Left colon (tissue), 2 donors: Measurements from ENCODE around the gene ZDHHC4. TPM values are rescaled to one million over a fixed set of nuclear protein-coding genes. Genes with fewer than 3 reads are reported as not detected.

ENCODE experiments used
- ATAC-seq: fragments of 200-7000 bp; cut with Tn5 transposase; one replicate; pipeline ENCODE4 v1.9.1; 2020; ENCODE audit warnings: mild to moderate bottlenecking, moderate library complexity
- DNase-seq, 2 donors: peaks; one replicate each; pipeline ENCODE4 v3.0.0-alpha.2; 2020
- intact Hi-C, 2 donors: fragments of 100-400 bp; cut with DNase I in 1 of 2; cut with micrococcal nuclease in 1 of 2; formaldehyde crosslinking; loops; one replicate each; pipeline versions ENCODE4 v1.11.2 to v1.14.0; 2022; cut with DNase I, micrococcal nuclease
- total RNA-seq, 2 donors: library from RNA; stranded (reverse); fragmentation: NEBNext Ultra II Directional; extraction: Animal tissue kit (Norgen Biotek cat#: 25700); gene quantifications; one replicate each; pipeline ENCODE4 v1.2.1, GENCODE V29; 2021
- donor health status: DM: no; HTN: no; CAD: no.
- donor health status: DM: yes; HTN: yes; CAD: no.

The ZDHHC4 gene
- total RNA-seq, 2 donors from 2014 or later: 37.6 to 51.1 TPM

DNA sequence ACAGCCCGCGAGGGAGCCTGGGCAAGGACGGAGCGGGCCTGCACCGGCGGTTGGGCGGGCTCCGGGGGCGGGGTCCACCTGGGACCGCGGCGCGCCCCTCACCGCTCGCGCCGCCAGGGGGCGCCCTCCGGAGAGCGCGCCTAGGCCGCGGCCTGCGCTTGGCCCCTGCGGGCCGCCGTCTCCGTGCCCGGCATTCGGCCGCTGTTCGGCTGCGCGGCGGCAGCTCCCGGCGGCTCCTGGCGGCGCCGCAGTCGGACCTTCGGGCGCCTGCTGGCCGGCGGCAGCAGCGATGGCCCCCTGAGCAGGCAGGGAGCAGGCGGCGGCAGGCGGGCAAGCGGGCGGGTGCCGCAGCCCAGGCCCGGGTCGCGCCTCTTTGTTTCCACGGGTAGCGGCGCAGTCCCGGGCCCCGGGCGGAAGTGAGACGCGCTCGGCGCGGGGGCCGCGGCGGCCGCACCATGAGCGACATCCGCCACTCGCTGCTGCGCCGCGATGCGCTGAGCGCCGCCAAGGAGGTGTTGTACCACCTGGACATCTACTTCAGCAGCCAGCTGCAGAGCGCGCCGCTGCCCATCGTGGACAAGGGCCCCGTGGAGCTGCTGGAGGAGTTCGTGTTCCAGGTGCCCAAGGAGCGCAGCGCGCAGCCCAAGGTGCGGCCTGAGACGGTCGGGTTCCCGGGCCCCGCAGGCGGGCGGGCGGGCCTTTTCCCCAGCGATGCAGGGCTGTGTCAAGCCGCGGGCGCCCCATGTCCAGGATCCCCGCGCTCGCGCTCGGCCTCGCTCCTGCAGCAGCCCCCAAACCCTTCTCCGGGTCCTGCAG is 12.8 kb downstream of the ZDHHC4 start, which contains the start of gene INTS15:
Gene INTS15, plus strand, starts transcription at position 193 of the 816 bp plus-strand sequence. Its CDS starts 263 bp downstream, at position 456.
- intact Hi-C loops: no loop called here
- ATAC-seq: peak; percentile 87

DNA sequence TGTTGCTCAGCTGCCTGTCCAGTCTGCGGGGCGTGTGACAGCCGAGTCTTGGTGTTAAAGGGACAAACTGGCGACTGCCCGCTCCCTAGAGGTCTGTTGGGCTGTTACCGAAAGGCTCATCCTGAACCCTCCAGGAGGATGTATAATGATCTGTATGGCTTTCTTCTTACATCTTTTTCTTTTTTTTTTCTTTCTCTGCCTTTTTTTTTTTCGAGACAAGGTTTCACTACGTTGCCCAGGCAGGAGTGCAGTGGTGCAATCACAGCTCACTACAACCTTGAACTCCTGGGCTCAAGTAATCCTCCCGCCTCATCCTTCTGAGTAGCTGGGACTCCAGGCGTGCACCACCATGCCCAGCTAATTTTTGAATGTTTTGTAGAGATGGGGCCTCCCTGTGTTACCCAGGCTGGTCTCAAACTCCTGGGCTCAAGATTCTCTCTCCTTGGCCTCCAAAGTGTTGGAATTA is 13.4 kb downstream of the ZDHHC4 start:
- ATAC-seq (peak; percentile 46), DNase-seq (no peak)
- intact Hi-C loops: no loop called here

More for the DNA sequence above, 12.8 kb downstream of the ZDHHC4 start, which contains the start of gene INTS15:
- peak; percentile 55 to 86 for DNase-seq

DNA sequence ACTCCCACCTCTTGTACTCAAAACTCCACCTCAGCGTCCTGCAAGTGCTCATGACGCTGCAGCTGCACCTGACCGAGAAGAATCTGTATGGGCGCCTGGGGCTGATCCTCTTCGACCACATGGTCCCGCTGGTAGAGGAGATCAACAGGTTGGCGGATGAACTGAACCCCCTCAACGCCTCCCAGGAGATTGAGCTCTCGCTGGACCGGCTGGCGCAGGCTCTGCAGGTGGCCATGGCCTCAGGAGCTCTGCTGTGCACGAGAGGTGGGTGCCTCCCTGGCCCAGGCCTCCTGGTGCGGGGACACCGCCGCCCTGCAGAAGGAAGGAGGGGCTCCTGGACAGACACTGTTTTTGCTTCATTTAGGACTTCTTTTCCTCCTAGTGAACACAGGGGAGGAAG is 22.8 kb downstream of the ZDHHC4 start:
- DNase-seq: no peak
- intact Hi-C loops: no loop called here
- no peak for ATAC-seq

DNA sequence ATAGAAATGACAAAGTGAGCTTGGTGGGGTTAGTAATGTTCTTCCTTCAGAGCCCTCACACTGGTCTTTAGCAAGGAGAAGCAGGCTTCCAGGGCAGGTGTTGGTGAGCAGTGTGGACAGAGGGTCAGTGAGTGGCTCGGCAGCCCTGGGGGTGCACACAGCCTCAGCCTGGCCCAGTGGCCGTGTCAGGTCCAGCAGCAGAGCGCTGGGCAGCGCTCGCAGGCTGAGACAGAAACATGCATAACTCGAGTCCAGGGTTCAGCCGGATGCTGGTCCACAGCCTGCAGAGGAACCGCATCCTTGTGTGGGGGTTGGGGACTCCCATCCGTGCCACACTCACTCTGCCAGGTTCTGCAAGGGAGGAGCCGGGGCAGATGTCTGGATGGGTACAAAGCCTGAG is 27.2 kb downstream of the ZDHHC4 start:
- no peak for DNase-seq
- no peak for ATAC-seq
- intact Hi-C loops: no loop called here

DNA sequence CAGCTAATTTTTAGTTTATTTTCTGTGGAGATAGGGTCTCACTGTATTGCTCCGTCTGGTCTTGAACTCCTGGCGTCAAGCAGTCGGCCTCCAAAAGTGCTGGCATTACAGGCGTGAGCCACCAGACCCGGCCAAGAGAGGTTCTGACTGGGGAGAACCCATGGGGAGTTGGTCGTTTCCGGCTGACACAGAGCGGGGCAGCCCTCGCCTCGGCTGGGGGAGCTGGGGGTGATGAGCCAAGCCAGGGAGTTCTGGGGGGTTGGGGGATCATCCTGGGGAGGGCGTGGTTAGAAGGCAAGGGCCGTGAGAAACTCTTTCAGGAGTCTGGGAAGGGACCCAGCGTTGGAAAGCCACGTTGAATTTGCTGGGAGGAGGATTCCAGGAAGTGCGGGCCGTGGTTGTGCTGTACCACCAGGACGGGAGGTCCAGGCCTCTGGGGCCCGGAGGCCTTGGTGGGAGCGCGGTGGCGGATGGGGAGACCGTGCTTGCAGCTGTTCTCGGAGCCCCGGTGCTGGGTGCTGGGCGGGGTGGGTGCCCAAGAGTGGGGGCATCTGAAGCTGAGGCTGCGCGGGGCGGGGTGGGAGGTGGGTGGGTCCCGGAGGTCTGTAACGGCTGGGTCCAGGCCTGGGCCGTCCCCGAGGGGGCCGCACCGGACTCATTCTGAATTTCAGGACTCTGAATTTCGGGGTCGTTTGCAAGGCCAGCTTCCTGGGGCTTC is 29.8 kb downstream of the ZDHHC4 start:
- intact Hi-C loops: no loop called here
- ATAC-seq (no peak), DNase-seq (no peak)

DNA sequence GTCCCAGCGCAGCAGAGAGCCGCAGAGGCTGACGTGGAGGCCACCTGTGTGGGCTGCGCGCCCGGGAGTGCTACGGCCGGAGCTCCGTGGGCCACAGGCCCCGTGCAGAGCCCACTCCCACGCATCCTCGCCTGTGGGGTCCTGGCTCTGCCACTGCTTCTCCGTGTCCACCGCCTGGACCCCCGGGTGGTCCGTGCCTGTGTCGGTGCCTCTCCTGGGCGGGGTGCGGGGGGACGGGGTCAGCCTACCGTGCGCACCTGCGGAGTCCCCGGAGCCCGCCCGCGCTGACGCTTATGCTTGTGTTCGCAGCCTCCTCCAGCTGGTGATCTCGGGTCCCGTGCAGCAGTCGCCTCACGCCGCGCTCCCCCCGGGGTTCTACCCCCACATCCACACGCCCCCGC is 30.4 kb downstream of the ZDHHC4 start:
- DNase-seq: no peak

DNA sequence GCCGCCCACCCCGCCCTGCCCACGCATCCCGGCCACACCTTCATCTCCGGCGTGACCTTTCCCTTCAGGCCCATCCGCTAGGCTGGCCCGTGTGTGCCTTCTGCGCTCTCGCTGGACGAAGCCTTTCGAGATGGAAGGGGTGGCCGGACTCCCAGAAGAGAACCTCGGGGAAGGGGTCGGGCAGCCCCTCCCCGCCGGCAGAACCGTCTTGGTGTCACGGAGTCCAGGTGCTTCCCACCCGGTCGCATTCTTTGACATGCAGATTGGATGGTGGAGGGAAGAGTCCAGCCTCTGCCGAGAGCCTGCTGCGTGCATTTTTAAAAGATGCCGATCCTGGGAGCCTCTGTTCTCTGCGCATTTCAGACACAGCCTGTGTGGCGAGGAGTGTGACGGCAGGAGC is 30.8 kb downstream of the ZDHHC4 start:
- intact Hi-C loops: no loop called here
- ATAC-seq (no peak), DNase-seq (no peak)

More for the DNA sequence above, 30.4 kb downstream of the ZDHHC4 start:
- intact Hi-C loops: no loop called here
- no peak for ATAC-seq

DNA sequence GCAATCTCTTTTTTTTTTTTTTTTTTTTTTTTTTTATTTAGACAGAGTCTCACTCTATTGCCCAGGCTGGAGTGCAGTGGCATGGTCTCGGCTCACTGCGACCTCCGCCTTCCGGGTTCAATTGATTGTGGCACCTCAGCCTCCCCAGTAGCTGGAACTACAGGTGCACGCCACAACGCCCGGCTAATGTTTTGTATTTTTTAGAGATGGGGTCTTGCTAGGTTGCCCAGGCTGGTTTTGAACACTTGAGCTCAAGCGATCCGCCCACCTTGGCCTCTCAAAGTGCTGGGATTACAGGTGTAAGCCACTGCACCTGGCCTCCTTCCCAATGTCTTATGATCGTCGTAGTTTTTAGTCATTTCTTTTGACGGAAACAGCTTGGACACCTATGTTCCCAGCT is 31.5 kb downstream of the ZDHHC4 start:
- intact Hi-C loops: no loop called here
- ATAC-seq: no peak

DNA sequence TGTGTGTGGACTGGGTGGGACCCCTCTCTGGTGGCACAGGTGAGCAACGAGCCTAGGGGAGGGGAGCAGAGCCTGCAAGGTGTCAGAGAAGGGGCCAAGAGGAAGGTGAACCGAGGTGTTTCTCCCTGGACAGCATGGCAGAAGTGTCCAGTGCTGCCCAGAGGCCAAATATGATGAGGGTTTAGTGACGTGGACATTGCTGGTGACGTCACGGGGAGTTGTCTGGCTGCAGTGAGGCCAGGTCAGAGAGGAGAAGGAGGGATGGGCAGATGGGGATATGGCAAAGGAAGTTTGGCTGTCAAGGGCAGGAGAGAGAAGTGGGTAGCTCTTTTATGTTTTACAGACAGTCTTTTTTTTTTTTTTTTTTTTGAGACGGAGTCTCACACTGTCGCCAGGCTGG is 35.6 kb downstream of the ZDHHC4 start:
- no peak for DNase-seq
- ATAC-seq: no peak
- intact Hi-C loops: no loop called here

More for the DNA sequence above, 31.5 kb downstream of the ZDHHC4 start:
- no peak for DNase-seq

DNA sequence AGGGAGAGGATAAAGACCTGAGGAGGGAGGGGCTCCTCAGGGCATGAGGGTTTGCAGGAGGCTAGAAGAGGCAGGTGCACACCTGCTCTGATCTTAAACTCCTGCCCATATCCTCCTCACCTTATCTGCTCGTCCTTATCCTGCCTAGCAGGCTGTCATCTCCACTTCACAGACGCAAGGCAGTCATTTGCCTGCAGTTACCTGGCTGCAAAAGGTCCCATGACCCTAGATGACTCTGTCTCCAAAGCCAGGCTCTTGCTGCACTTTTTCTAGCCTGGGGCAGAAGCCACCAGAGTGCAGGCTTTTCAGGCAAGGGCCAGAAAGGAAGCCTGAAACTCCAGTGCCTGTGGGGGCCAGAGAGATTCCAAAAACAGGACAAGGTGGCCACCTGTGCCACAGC is 36.5 kb downstream of the ZDHHC4 start:
- intact Hi-C loops: no loop called here
- no peak for DNase-seq
- ATAC-seq: no peak

DNA sequence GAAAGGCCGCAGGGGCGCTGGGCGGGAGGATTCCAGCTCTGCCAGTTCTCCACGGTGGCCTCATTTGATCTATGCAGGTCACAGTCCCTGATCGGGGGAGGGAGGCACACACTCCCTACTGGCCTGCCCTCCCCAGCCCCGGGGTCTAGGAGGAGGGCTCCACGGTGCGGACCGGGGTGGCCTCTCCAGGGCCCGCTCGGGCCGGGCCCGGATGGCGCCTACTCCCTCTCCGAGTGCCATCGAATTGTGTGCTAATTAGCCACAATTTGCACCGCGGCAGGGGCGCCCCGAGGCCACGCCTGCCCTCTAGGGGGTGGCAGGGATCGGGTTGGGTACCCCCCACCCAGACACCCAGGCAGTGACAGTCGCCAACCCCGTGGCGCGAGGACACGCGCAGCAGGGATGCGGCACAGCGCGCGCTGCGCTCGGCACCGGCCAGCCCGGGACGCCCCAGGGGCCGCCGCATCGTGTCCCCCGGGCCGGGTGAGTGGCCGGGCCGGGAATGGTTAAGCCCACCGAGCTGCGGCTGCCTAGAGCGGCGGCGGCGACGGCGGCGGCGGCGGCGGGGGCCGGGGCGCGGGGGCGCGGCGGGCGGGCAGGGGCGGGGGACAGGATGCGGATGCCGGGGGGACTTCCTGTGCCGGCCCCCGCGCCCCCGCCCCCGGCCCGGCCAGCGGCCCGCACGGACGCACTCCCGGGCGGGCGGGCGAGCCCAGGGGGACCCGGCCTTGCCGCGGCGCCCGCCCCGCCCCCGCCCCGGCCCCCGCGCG is 37.9 kb downstream of the ZDHHC4 start, which contains the start of gene ZNF853:
Gene ZNF853, plus strand, starts transcription at position 658 of the 770 bp plus-strand sequence. CDS start 565 bp downstream, outside the sequence.
- DNase-seq: no peak
- intact Hi-C loops: no loop called here
- no peak for ATAC-seq

DNA sequence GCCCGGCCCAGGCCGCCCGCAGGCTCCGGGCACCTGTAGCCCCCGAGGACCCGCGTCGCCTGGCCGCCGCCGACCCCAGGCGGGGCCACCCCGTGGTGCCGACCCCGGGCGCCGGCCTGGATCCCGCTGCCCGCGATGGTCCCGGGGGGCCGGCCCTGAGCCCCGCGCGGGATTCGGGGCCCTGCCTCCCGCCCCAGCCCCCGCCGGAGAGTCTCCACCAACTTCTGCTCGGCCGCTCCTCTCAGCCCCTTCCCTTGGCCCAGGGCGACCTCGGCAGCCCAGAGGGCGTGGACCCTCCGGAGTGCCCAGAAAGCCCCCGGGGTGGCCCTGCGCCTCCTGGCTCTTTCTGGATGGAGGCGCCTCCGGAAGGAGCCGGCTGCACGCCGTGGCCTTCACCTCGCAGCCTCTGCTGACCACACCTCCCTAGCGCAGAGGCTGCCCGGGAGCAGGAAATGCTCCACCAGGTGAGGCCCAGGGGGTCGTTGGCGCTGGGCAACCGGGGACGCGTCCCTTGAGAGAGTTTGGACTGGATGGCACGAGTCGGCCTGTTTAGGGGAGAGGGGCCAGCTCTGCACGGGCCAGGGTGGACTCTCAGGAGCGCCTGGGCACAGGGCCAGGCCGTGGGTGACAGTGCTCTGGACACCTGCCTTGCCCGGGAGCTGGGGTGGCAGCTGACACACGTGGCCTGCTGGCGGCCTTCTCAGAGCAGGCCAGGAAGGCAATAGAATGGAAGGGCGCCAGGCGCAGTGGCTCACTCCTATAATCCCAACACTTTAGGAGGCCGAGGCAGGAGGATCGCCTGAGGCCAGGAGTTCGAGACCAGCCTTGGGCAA is 38.7 kb downstream of the ZDHHC4 start:
- intact Hi-C loops: no loop called here
- ATAC-seq (peak; percentile 43), DNase-seq (peak in 1 of 2 donors; percentile 21)

DNA sequence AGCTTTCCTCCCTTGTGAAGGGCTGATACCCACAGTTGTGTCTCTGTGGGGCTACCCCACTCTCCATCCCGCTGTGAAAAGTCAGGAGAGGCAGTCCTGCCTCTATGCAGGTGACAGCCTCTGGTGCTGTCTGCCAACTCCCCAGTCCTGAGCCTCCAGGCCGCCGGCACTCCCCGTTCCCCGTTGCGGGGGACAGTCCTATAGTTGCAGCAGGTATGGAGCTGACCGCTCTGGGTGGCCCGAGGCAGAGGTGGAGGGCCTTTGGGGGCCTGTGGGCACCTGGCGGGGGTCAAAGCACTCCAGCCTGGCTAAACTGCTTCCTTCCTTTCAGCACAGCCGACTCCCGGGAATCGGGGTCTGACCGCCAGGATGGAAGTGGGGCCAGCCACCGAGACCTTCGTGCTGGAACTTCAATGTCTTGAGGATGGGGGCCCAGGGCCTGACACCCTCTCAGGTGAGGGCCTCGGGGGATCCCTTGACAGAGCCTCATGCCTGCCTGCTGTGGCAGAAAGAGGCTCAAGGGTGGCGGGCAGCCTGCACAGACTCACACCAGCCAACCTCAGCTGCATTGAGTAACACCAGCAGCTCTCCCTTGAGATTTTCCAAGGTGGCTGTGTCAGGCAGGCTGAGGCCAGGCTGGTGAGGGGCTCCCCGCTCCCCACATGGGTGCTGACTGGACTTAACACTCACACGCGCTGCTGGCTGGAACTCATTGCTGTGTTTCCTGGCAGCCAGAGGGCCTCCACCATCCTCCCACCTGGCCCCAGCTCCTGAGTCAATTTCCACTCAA is 39.8 kb downstream of the ZDHHC4 start:
- DNase-seq (no peak), ATAC-seq (no peak)
- intact Hi-C loops: no loop called here

DNA sequence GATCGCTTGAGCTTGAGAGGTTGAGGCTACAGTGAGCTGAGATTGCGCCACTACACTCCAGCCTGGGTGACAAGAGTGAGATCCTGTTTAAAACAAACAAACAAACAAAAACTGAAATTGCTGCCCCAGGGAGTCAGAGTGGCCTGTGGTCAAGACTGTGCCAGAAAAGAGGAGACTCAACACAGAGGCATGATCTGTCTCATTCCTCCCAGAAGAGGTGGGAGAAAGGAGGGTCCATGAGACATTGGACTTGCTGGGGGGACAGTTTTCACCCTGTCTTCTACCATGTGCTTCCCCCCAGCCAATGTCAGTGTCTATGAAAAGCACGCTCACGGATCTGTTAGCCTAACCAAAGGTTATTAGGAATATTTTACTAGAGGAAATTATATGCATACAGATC is 41.4 kb downstream of the ZDHHC4 start:
- no peak for ATAC-seq
- DNase-seq: no peak
- intact Hi-C loops: no loop called here

DNA sequence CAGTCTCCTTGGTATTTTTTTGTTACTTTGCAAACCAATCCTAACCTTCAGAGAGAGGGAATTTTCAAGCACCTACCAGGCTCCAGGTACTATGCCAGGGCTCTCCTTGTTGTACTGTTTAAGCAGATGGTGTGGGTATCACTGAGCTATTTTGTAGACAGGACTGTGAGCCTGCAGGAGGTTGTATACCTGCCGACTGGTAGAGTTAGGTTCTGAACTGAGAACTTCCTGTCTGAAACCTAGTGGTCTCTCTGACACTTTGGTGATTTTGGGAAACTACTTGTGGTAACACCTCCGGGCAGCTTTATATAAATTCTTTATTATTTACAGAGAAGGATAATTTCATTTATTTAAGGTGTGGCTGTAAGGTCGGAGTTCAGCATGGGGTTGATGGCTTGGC is 42.7 kb downstream of the ZDHHC4 start:
- intact Hi-C loops: no loop called here
- ATAC-seq (peak; percentile 60), DNase-seq (no peak)

DNA sequence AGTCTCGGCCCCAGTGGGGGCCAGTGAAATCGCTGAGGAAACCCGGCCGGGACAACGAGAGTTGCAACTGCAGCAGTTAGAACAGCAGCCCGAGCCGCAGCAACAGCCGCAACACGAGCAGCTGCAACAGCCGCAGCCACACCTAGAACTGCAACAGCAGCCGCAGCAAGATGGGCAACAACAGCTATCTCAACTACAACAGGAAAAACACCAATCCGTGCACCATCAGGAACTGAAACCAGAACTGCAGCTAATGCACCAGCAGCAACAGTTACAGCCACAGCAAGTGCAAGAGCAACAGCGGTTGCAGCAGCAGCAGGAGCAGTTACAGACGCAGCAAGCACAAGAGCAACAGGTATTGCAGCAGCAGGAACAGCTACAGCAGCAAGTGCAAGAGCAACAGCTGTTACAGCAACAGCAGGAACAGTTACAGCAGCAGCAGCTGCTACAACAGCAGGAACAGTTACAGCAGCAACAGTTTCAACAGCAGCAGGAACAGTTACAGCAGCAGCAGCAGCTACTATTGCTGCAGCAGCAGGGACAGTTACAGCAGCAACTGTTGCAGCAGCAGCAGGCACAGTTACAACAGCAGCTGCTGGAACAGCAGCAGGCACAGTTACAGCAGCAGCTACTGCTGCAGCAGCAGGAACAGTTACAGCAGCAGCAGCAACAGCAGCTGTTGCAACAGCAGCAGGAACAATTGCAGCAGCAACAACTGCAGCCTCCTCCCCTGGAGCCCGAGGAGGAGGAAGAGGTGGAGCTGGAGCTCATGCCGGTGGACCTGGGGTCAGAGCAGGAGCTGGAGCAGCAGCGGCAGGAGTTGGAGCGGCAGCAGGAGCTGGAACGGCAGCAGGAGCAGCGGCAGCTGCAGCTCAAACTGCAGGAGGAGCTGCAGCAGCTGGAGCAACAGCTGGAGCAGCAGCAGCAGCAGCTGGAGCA is 44.2 kb downstream of the ZDHHC4 start:
- ATAC-seq: peak; percentile 29
- intact Hi-C loops: no loop called here
- DNase-seq: no peak
